ENCODE measurements around the gene SLC9A2.

Gene SLC9A2

GRCh38 chr2:102737431-102737830, 118.1 kb downstream of the SLC9A2 start:
- TF ChIP-seq CTCF (IDR thresholded peaks at IDR 0.05; ENCODE audit: insufficient read depth, low read depth, low read length, missing control alignments) = no peak
- DNase-seq (ENCODE audit: low read depth) = no peak
- peak overlapping the region; percentile 81 for H3K4me3 ChIP-seq (ENCODE audit: low read length)

- no peak overlapping the region for H3K4me3 ChIP-seq (ENCODE audit: low read length)
- no peak for DNase-seq (ENCODE audit: low read depth)
- TF ChIP-seq CTCF (IDR thresholded peaks at IDR 0.05; ENCODE audit: insufficient read depth, low read depth, low read length, missing control alignments) = no peak
Measured at GRCh38 chr2:102743259-102743658, 123.9 kb downstream of the SLC9A2 start.

GRCh38 chr2:102748107-102748506, 128.8 kb downstream of the SLC9A2 start:
- no peak overlapping the region for H3K4me3 ChIP-seq (ENCODE audit: low read length)
- no peak for TF ChIP-seq CTCF (IDR thresholded peaks at IDR 0.05; ENCODE audit: insufficient read depth, low read depth, low read length, missing control alignments)
- no peak for DNase-seq (ENCODE audit: low read depth)

- no peak overlapping the region for H3K4me3 ChIP-seq (ENCODE audit: low read length)
- TF ChIP-seq CTCF (IDR thresholded peaks at IDR 0.05; ENCODE audit: insufficient read depth, low read depth, low read length, missing control alignments) = no peak
- DNase-seq (ENCODE audit: low read depth) = no peak
Measured at GRCh38 chr2:102749938-102750337, 130.6 kb downstream of the SLC9A2 start.

GRCh38 chr2:102753563-102754159, 134.3 kb downstream of the SLC9A2 start:
- DNase-seq (ENCODE audit: low read depth) = peak; percentile 66
- no peak overlapping the region for H3K4me3 ChIP-seq (ENCODE audit: low read length)
- peak; percentile 71 for TF ChIP-seq CTCF (IDR thresholded peaks at IDR 0.05; ENCODE audit: insufficient read depth, low read depth, low read length, missing control alignments)

- no peak overlapping the region for H3K4me3 ChIP-seq (ENCODE audit: low read length)
- DNase-seq (ENCODE audit: low read depth) = no peak
- TF ChIP-seq CTCF (IDR thresholded peaks at IDR 0.05; ENCODE audit: insufficient read depth, low read depth, low read length, missing control alignments) = no peak
Measured at GRCh38 chr2:102754456-102755145, 135.2 kb downstream of the SLC9A2 start.

- TF ChIP-seq CTCF (IDR thresholded peaks at IDR 0.05; ENCODE audit: insufficient read depth, low read depth, low read length, missing control alignments) = no peak
- DNase-seq (ENCODE audit: low read depth) = no peak
- no peak overlapping the region for H3K4me3 ChIP-seq (ENCODE audit: low read length)
Measured at GRCh38 chr2:102755284-102755683, 135.9 kb downstream of the SLC9A2 start.

Data from epithelial cell of esophagus (primary cell).